Astrocyte of the cerebellum (primary cell): ENCODE results near the gene LINGO1.

Experiments used
- DNase-seq: peaks from one replicate; pipeline ENCODE4 v3.0.0-alpha.2; 2011; ENCODE audit warnings: low read depth
- H3K4me3 ChIP-seq: 2 replicates; pipeline ENCODE4 v1.5.1; 2011; ENCODE audit warnings: mild to moderate bottlenecking, low read depth, low read length, moderate library complexity
- CTCF ChIP-seq: IDR thresholded peaks from 2 replicates; pipeline ENCODE4 v1.5.1; 2012; ENCODE audit warnings: low read length, low read depth, moderate library complexity, mild to moderate bottlenecking; ENCODE audit errors: missing control alignments
- in situ Hi-C: cut with HindIII; loops from 2 replicates; pipeline ENCODE4 v1.10.0; 2017; ENCODE audit warnings: low sequenced_read_pairs

LINGO1 gene

DNA sequence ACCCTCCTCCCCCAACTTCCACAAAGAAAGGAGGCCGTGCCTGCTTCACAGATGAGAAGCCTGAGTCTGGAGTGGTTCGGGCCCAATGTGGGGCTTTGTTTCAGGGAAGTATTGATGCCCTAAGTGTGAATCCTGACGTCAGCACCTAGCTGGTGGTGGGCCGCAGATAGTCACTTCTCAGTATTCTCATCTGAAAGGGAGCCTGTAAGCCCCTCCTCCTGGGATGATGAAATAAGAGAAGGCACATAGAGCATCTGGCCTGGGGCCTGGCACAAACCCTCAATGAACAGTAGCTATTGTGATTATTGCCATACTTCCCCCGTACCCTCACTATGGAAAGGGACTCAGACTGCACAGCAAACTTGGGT lies 24.8 kb downstream of the LINGO1 start:
- in situ Hi-C loops = no loop called here
- no peak overlapping the region for H3K4me3 ChIP-seq
- DNase-seq = no peak
- no peak for TF ChIP-seq CTCF

- in situ Hi-C loops = no loop called here
- H3K4me3 ChIP-seq = no peak overlapping the region
- DNase-seq = no peak
- no peak for TF ChIP-seq CTCF
Measured at GRCh38 chr15:77607111-77607893, 25.4 kb downstream of the LINGO1 start.

DNA sequence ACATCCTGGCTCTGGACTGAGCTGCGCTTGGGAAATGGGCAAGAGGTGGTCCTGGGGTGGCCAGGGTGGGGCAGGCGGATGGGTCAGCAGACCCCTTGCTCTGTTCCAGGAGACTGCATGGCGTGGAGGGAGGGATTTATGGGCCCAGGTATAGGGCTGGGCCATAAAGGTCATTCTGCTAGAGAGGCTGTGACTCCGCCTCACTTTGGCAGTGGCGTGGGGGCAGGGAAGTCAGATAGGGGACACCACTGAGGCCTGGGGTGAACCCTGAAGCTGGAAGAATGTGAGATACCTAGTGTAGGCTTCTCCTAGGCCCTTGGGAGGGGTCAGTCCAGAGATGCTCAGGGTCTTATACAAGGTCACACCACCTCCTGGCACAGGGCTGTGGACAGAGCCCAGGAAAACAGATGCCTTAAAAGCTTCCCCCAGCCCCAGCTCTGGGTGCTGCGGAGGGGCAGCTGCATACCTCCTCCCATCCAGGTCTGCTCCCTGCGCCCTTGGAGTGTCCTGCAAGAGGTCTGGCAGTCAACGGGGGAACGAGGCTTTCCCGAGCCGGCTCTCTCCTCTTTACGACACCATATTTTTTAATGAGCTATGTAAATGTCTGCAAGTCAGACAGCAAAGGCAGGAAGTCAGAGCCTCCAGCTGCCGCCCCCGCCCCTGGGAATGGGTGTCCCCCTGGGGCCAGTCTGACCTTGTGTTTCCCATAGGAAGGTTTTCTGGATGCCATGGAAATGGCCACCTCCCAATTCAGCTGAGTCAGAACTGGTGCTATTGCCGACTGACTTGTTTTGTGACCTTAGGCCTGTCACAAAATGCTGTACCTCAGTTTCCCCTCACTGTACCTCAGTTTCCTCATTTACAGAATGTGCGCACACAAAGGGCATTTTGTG lies 26.3 kb downstream of the LINGO1 start:
- no peak for DNase-seq
- in situ Hi-C loops = no loop called here
- no peak overlapping the region for H3K4me3 ChIP-seq
- TF ChIP-seq CTCF = no peak

DNA sequence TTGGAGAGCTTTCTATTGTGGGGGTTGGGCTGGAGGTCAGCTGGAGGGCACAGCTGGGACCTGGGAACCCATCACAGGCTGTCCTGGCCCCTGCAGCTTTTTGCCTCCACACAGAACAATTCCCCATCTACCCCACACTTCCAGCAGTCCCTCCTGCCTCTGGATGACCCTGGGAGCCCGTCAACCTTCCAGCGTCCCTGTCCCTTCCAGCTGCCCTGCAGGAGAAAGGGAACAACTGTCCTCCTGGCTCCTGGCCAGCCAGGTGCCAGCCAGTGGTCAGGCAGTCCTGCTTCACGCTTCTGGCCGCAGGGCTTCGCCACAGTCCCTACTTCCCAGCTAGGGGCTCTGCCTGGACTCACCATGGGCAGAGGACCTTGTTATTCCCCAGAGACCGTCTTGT lies 27.2 kb downstream of the LINGO1 start:
- no peak overlapping the region for H3K4me3 ChIP-seq
- DNase-seq = no peak
- in situ Hi-C loops = no loop called here
- no peak for TF ChIP-seq CTCF

DNA sequence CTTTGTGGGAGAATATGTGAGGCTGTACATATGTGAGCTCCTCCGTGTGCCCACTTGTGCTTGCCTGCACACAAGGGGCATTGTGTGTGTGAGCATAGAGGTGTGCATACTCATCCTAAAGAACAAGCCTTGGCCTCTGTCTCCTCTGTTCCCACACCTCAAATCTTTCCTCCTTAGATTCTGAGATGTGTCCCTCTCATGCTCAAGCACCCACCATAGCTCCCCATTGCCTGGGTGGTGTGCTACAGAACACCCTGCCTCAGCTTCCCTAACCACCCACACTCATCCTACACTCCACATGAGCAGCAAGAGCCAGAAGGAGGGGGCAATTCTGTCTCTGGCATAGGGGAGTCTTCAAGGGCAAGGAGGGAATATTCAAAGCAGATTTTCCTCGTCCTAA lies 27.7 kb downstream of the LINGO1 start:
- DNase-seq = no peak
- TF ChIP-seq CTCF = no peak
- in situ Hi-C loops = no loop called here
- no peak overlapping the region for H3K4me3 ChIP-seq

DNA sequence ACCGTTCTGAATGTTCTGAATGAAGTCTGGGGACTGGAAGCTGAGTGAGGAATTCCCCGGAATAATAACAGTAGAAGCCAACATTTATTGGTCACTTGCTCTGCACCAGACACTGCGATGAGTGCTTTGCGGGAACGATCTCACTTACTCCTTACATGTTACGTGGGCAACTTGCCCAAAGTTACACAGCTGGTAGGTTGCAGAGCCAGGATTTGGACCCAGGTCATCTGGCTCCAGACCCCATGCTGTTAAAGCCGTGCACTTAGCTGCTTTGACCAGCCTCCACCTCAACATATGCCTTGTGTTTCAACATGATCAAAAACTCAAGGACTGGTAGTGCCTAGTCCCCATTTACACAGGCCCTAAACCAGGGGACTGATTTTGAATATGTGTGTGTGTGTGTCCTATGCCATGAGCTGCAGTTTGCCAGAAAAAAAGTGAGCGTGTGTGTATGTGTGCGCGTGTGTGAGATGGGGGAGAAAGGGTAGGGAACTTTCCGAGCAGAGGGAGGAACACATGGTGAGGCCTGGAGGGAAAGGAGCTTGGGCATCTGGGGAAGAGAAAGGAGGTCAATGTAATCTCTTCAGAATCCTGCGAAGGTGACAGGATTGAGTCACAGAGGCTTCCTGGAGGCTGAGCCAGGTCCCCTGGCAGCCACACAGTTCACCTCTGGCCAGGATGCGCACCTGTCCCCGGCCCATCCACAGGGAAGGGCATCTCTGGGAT lies 28.9 kb downstream of the LINGO1 start:
- DNase-seq = no peak
- no peak for TF ChIP-seq CTCF
- in situ Hi-C loops = no loop called here
- no peak overlapping the region for H3K4me3 ChIP-seq
